Measurements from ENCODE around the gene ATP11A.

- TF ChIP-seq CTCF (IDR thresholded peaks at IDR 0.05 in 8 of 11, conservative IDR thresholded peaks at IDR 0.05 in 3 of 11) (no peak), POLR2A (IDR thresholded peaks at IDR 0.05) (no peak)
Observed at GRCh38 chr13:112838038-112838841, 148.4 kb downstream of the ATP11A start.
